Ecto neural progenitor cell (in vitro differentiated cells): Measurements from ENCODE around the gene TMEM150C.
"Not testable (repeated sequence)": the region's sequence is repeated elsewhere in the genome, so short reads cannot be mapped to it uniquely, and the experiment has no call there.

Experiments
- DNase-seq: peaks from one replicate; pipeline ENCODE4 v3.0.0-alpha.2; 2018; ENCODE audit warnings: low spot score

TMEM150C gene

GRCh38 chr4:82569076-82569475 is 7.3 kb upstream of the TMEM150C start:
- no peak for DNase-seq

GRCh38 chr4:82567444-82567843 is 5.7 kb upstream of the TMEM150C start:
- DNase-seq: no peak

GRCh38 chr4:82562564-82562854 is 721 bp upstream of the TMEM150C start:
- no peak for DNase-seq

- DNase-seq: peak; percentile 70
These were observed 669 bp downstream of the TMEM150C start for GRCh38 chr4:82560853-82561785.

GRCh38 chr4:82559735-82560120 is 2.1 kb downstream of the TMEM150C start:
- no peak for DNase-seq

GRCh38 chr4:82559090-82559734 is 2.6 kb downstream of the TMEM150C start:
- DNase-seq: not testable (repeated sequence)

- no peak for DNase-seq
These were observed 6.5 kb downstream of the TMEM150C start for GRCh38 chr4:82555276-82555675.

- DNase-seq: no peak
These were observed 8.8 kb downstream of the TMEM150C start for GRCh38 chr4:82553020-82553419.

- no peak for DNase-seq
These were observed 10.1 kb downstream of the TMEM150C start for GRCh38 chr4:82551734-82552133.

- not testable (repeated sequence) for DNase-seq
These were observed 13.9 kb downstream of the TMEM150C start for GRCh38 chr4:82547850-82548249.

GRCh38 chr4:82543131-82543530 is 18.7 kb downstream of the TMEM150C start:
- no peak for DNase-seq

GRCh38 chr4:82542642-82543041 is 19.1 kb downstream of the TMEM150C start:
- DNase-seq: no peak

- no peak for DNase-seq
These were observed 32.5 kb downstream of the TMEM150C start for GRCh38 chr4:82529322-82529721.

- DNase-seq: no peak
These were observed 32.9 kb downstream of the TMEM150C start for GRCh38 chr4:82528868-82529267.

- DNase-seq: no peak
These were observed 33.7 kb downstream of the TMEM150C start for GRCh38 chr4:82528074-82528473.

GRCh38 chr4:82525307-82525911 is 36.4 kb downstream of the TMEM150C start:
- no peak for DNase-seq

- DNase-seq: no peak
These were observed 37.1 kb downstream of the TMEM150C start for GRCh38 chr4:82524570-82525152.

GRCh38 chr4:82523179-82523578 is 38.6 kb downstream of the TMEM150C start:
- no peak for DNase-seq

GRCh38 chr4:82522472-82522871 is 39.3 kb downstream of the TMEM150C start:
- DNase-seq: no peak

GRCh38 chr4:82521283-82521682 is 40.5 kb downstream of the TMEM150C start:
- DNase-seq: no peak

- DNase-seq: no peak
These were observed 42.0 kb downstream of the TMEM150C start for GRCh38 chr4:82519776-82520175.

- no peak for DNase-seq
These were observed 42.7 kb downstream of the TMEM150C start for GRCh38 chr4:82519072-82519471.

- no peak for DNase-seq
These were observed 44.7 kb downstream of the TMEM150C start for GRCh38 chr4:82517043-82517442.
